NK-92 (cell line): ENCODE measurements around the gene DNAH7.
"Not testable (repeated sequence)": the region's sequence is repeated elsewhere in the genome, so short reads cannot be mapped to it uniquely, and the experiment has no call there.

Experiments
- DNase-seq: peaks from one replicate; lab custom pipeline; 2025; ENCODE audit not compliant: unreplicated experiment; lab: John Stamatoyannopoulos, UW

Gene DNAH7

GRCh38 chr2:195984923-195985726 is 83.5 kb downstream of the DNAH7 start:
- no peak for DNase-seq

- no peak for DNase-seq
Observed at GRCh38 chr2:195967336-195967735, 101.3 kb downstream of the DNAH7 start.

- no peak for DNase-seq
Observed at GRCh38 chr2:195961873-195962272, 106.8 kb downstream of the DNAH7 start.

GRCh38 chr2:195959341-195959740 is 109.3 kb downstream of the DNAH7 start:
- DNase-seq: no peak

- DNase-seq: no peak
Observed at GRCh38 chr2:195956725-195957124, 111.9 kb downstream of the DNAH7 start.

GRCh38 chr2:195945056-195945455 is 123.6 kb downstream of the DNAH7 start:
- no peak for DNase-seq

- no peak for DNase-seq
Observed at GRCh38 chr2:195937176-195937575, 131.5 kb downstream of the DNAH7 start.

- DNase-seq: no peak
Observed at GRCh38 chr2:195934484-195934883, 134.2 kb downstream of the DNAH7 start.

- no peak for DNase-seq
Observed at GRCh38 chr2:195929531-195929930, 139.1 kb downstream of the DNAH7 start.

GRCh38 chr2:195925120-195925519 is 143.5 kb downstream of the DNAH7 start:
- no peak for DNase-seq

- DNase-seq: no peak
Observed at GRCh38 chr2:195923889-195924288, 144.7 kb downstream of the DNAH7 start.

GRCh38 chr2:195917021-195917600 is 151.5 kb downstream of the DNAH7 start:
- not testable (repeated sequence) for DNase-seq

GRCh38 chr2:195912079-195912478 is 156.6 kb downstream of the DNAH7 start:
- no peak for DNase-seq

GRCh38 chr2:195910570-195910969 is 158.1 kb downstream of the DNAH7 start:
- DNase-seq: no peak

GRCh38 chr2:195909926-195910325 is 158.7 kb downstream of the DNAH7 start:
- no peak for DNase-seq

GRCh38 chr2:195907474-195907873 is 161.2 kb downstream of the DNAH7 start:
- no peak for DNase-seq

GRCh38 chr2:195903956-195904355 is 164.7 kb downstream of the DNAH7 start:
- no peak for DNase-seq

GRCh38 chr2:195902857-195903256 is 165.8 kb downstream of the DNAH7 start:
- no peak for DNase-seq

- no peak for DNase-seq
Observed at GRCh38 chr2:195899226-195899625, 169.4 kb downstream of the DNAH7 start.

GRCh38 chr2:195898505-195899191 is 170.0 kb downstream of the DNAH7 start:
- DNase-seq: no peak

GRCh38 chr2:195891081-195891480 is 177.6 kb downstream of the DNAH7 start:
- DNase-seq: no peak

- no peak for DNase-seq
Observed at GRCh38 chr2:195879153-195879552, 189.5 kb downstream of the DNAH7 start.
